ENCODE results near the gene IMPA2. TPM values are rescaled to one million over a fixed set of nuclear protein-coding genes. Genes with fewer than 3 reads are reported as not detected.

IMPA2 gene
- total RNA-seq, 1 experiment from 2014 or later, result 12.8 TPM

DNA sequence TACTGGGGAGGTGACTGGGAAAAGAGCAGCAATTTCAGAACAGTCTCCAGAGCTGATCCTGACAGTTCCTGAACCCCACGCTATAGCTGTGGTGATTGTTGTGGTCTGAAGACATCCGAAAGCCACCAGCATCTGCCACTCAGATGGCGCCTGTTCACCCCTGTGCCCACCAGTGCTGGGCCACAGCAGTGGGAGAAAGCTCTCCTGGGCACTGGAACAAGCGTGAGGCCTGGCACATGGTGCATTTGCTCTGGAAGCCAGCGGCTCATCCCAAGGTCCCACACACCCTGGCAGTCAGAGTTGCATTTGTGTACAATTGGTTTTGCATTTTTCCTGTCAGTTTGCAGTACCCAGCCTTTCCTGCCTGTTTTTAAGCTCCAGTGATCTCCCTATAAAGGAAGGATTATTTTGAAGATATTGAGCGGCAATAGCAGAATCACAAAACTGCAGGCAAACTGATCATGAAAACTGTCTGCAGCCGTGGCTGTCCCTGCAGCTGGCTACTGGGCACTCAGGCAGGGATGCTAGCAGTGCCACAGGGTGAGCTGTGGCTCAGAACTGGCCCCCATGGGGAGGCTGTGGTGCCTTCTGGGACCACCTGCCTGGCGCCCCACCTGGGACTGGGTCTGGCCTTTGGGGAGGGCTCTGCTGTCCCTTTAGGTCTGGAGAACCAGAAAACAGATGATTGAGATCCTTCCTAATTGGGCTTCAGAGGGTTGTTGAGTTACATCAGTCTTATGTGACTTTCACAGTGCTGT is 30.1 kb downstream of the IMPA2 start:
- no peaks in the 10 kb centered on the region for H3K9me3 Mint-ChIP-seq (ENCODE audit: unreplicated experiment)
- H3K4me3 Mint-ChIP-seq (ENCODE audit: unreplicated experiment), result no peak overlapping the region
- no peak overlapping the region for H3K27ac Mint-ChIP-seq (ENCODE audit: low read depth, unreplicated experiment)
- no peaks in the 10 kb centered on the region for H3K27me3 Mint-ChIP-seq (ENCODE audit: insufficient read depth, unreplicated experiment)
- intact Hi-C loops (cut with micrococcal nuclease), result no loop called here
- no peak for TF ChIP-seq CTCF (IDR thresholded peaks at IDR 0.05; ENCODE audit: unreplicated experiment)
- CTCF ChIA-PET, result interaction anchor here (3.7 kb wide), 1 partner anchor 17 kb away, joined by 18 read pairs; no protein-coding TSS in a partner anchor
- H3K4me1 Mint-ChIP-seq (ENCODE audit: insufficient read depth, unreplicated experiment), result peaks cover 17% of the 10 kb centered on the region
- POLR2A ChIA-PET, result interaction anchor here (1.2 kb wide), 1 partner anchor 22 kb away, joined by 4 read pairs; no protein-coding TSS in a partner anchor
- peaks cover 19% of the 10 kb centered on the region for H3K36me3 Mint-ChIP-seq (ENCODE audit: insufficient read depth, unreplicated experiment)
- no peak for DNase-seq (ENCODE audit: unreplicated experiment)
- no TSS peak for BruUV-seq (replicated peaks)

DNA sequence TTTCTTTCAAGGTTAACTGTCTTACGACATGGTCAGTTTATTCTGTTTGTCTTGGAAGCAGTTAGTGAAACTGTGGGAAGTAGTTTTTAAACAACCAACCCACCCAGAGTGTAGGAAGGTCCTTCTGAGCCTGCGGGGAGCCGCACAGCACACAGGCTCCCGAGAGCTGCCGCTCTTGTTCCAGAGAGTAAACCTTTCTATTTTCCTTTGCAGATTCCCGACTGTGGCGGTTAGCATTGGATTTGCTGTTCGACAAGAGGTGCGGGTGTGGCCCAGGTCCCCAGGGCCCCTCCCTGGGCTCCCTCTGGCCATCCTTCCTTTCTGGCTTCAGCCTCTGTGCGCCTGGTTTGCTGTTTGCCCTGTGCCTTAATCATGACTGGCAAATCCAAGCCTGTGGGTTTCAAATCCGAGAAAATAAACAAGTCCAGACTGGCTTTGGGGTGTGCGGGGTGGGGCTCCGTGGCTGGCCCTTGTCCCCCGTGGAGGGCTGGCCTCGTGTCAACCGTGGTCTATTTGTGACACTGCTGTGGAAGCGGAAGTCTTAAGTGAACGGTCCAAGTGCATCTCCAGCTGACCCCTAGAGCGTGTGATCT is 30.7 kb downstream of the IMPA2 start:
- Mint-ChIP-seq H3K4me1 (ENCODE audit: insufficient read depth, unreplicated experiment) (peaks cover 17% of the 10 kb centered on the region), H3K27ac (ENCODE audit: low read depth, unreplicated experiment) (no peak overlapping the region), H3K4me3 (ENCODE audit: unreplicated experiment) (no peak overlapping the region), H3K36me3 (ENCODE audit: insufficient read depth, unreplicated experiment) (peaks cover 24% of the 10 kb centered on the region), H3K9me3 (ENCODE audit: unreplicated experiment) (no peaks in the 10 kb centered on the region), H3K27me3 (ENCODE audit: insufficient read depth, unreplicated experiment) (no peaks in the 10 kb centered on the region)
- ChIA-PET CTCF (interaction anchor here (1.6 to 3.7 kb wide), 2 partner anchors 17 to 74 kb away, joined by 10 to 18 read pairs; no protein-coding TSS in a partner anchor), POLR2A (interaction anchor here (0.8 to 1.2 kb wide), 2 partner anchors 9 to 22 kb away, joined by 4 read pairs; no protein-coding TSS in a partner anchor)
- DNase-seq (ENCODE audit: unreplicated experiment), result peak; percentile 20
- no peak for TF ChIP-seq CTCF (IDR thresholded peaks at IDR 0.05; ENCODE audit: unreplicated experiment)
- intact Hi-C loops (cut with micrococcal nuclease), result no loop called here
- BruUV-seq (replicated peaks), result no TSS peak

DNA sequence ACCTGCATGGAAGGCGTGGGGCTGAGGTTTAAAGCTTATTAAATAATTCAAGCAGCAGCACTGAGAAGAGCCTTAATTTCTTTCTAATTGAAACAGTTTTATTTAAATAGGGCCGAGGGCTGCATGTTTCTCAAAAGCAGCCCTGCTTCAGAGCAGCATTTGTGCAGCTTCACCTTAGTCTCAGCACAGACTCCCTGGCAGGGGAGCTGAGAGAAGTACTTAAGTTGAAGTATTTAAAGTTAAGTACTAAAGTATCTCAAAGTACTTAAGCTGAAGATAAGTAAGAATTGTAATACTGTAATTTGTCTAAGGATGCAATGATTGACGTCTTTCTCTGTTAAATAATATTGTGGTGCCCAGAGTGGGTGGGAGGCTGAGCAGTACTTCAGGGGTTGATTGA is 31.4 kb downstream of the IMPA2 start:
- TF ChIP-seq CTCF (IDR thresholded peaks at IDR 0.05; ENCODE audit: unreplicated experiment), result no peak
- intact Hi-C loops (cut with micrococcal nuclease), result no loop called here
- no peak overlapping the region for H3K27ac Mint-ChIP-seq (ENCODE audit: low read depth, unreplicated experiment)
- POLR2A ChIA-PET, result interaction anchor here (0.8 kb wide), 1 partner anchor 9 kb away, joined by 4 read pairs; no protein-coding TSS in a partner anchor
- no peaks in the 10 kb centered on the region for H3K9me3 Mint-ChIP-seq (ENCODE audit: unreplicated experiment)
- DNase-seq (ENCODE audit: unreplicated experiment), result no peak
- BruUV-seq (replicated peaks), result no TSS peak
- peaks cover 17% of the 10 kb centered on the region for H3K4me1 Mint-ChIP-seq (ENCODE audit: insufficient read depth, unreplicated experiment)
- H3K4me3 Mint-ChIP-seq (ENCODE audit: unreplicated experiment), result no peak overlapping the region
- no peaks in the 10 kb centered on the region for H3K27me3 Mint-ChIP-seq (ENCODE audit: insufficient read depth, unreplicated experiment)
- H3K36me3 Mint-ChIP-seq (ENCODE audit: insufficient read depth, unreplicated experiment), result peaks cover 30% of the 10 kb centered on the region
- CTCF ChIA-PET, result interaction anchor here (0.7 to 2.0 kb wide), 3 partner anchors 9 to 74 kb away, joined by 3 to 10 read pairs (median 8); no protein-coding TSS in a partner anchor
